ENCODE measurements around the gene NR2E3.

Gene NR2E3

GRCh38 chr15:71810256-71811035 lies at the start of gene NR2E3:
Gene NR2E3, plus strand, starts transcription at chr15:71810554. Its CDS starts 190 bp downstream, at chr15:71810744.
- Histone ChIP-seq H3K9ac (no peak within 1 kb of the TSS), H3K4me2 (0 out of 22 replicates have a peak within 1 kb of the TSS, but pooled peaks of 1 of the 11 experiments have one; percentile 2), H3K4me1 (peaks cover 19 to 31% (median 24%) of the 10 kb centered on the region in 10 experiments), H3K36me3 (no peaks in the 10 kb centered on the region), H3K9me3 (replicated peaks in 1 of 11) (no peaks in the 10 kb centered on the region), H3K27me3 (no peaks in the 10 kb centered on the region), H3K27ac (no peak within 1 kb of the TSS), H4K20me1 (no peaks in the 10 kb centered on the region), H3K4me3 (no peak within 1 kb of the TSS)
- no peak for TF ChIP-seq Cebpa-rat (IDR thresholded peaks at IDR 0.05)

GRCh38 chr15:71760852-71761251 lies 49.5 kb upstream of the NR2E3 start:
- H3K27ac ChIP-seq = no peak overlapping the region
- H3K27me3 ChIP-seq = no peaks in the 10 kb centered on the region
- H3K4me1 ChIP-seq = peaks cover 0 to 12% (median 6%) of the 10 kb centered on the region in 10 experiments; a peak in 14 of 20 replicates
- TF ChIP-seq Cebpa-rat (IDR thresholded peaks at IDR 0.05) = no peak
- H3K36me3 ChIP-seq = no peaks in the 10 kb centered on the region; a peak in 1 of 22 replicates
- peaks cover 15 to 34% (median 27%) of the 10 kb centered on the region in 11 experiments for H3K9me3 ChIP-seq (replicated peaks in 1 of 11)
- H4K20me1 ChIP-seq = no peaks in the 10 kb centered on the region
- H3K4me3 ChIP-seq = no peak overlapping the region
- no peak overlapping the region for H3K4me2 ChIP-seq
- no peak overlapping the region for H3K9ac ChIP-seq

GRCh38 chr15:71761649-71762048 lies 48.7 kb upstream of the NR2E3 start:
- no peaks in the 10 kb centered on the region for H4K20me1 ChIP-seq
- no peaks in the 10 kb centered on the region for H3K27me3 ChIP-seq
- H3K9ac ChIP-seq = no peak overlapping the region
- no peak for TF ChIP-seq Cebpa-rat (IDR thresholded peaks at IDR 0.05)
- no peaks in the 10 kb centered on the region; a peak in 1 of 22 replicates for H3K36me3 ChIP-seq
- H3K4me3 ChIP-seq = no peak overlapping the region
- H3K4me2 ChIP-seq = 0 out of 22 replicates have a peak overlapping the region, but pooled peaks of 2 of the 11 experiments have one; percentile 9 to 13
- no peak overlapping the region for H3K27ac ChIP-seq
- H3K4me1 ChIP-seq = peaks cover 0 to 12% (median 6%) of the 10 kb centered on the region in 10 experiments; a peak in 14 of 20 replicates
- peaks cover 15 to 34% (median 27%) of the 10 kb centered on the region in 11 experiments for H3K9me3 ChIP-seq (replicated peaks in 1 of 11)

GRCh38 chr15:71768184-71768583 lies 42.2 kb upstream of the NR2E3 start:
- TF ChIP-seq Cebpa-rat (IDR thresholded peaks at IDR 0.05) = no peak
- Histone ChIP-seq H3K27me3 (no peaks in the 10 kb centered on the region), H3K27ac (no peak overlapping the region), H3K9me3 (replicated peaks in 1 of 11) (no peaks in the 10 kb centered on the region), H3K4me2 (no peak overlapping the region), H4K20me1 (no peaks in the 10 kb centered on the region), H3K9ac (no peak overlapping the region), H3K4me3 (no peak overlapping the region), H3K36me3 (no peaks in the 10 kb centered on the region), H3K4me1 (no peaks in the 10 kb centered on the region)

- no peaks in the 10 kb centered on the region for H3K36me3 ChIP-seq
- TF ChIP-seq Cebpa-rat (IDR thresholded peaks at IDR 0.05) = no peak
- 0 out of 20 replicates have a peak, but pooled peaks cover 0 to 6% (median 0%) of the 10 kb centered on the region in 10 experiments for H3K4me1 ChIP-seq
- no peak overlapping the region for H3K4me3 ChIP-seq
- no peak overlapping the region for H3K9ac ChIP-seq
- no peaks in the 10 kb centered on the region for H3K27me3 ChIP-seq
- no peaks in the 10 kb centered on the region for H4K20me1 ChIP-seq
- no peaks in the 10 kb centered on the region for H3K9me3 ChIP-seq (replicated peaks in 1 of 11)
- no peak overlapping the region for H3K27ac ChIP-seq
- H3K4me2 ChIP-seq = no peak overlapping the region
These were observed 37.0 kb upstream of the NR2E3 start for GRCh38 chr15:71773206-71773859.

GRCh38 chr15:71775856-71776255 lies 34.5 kb upstream of the NR2E3 start:
- no peak for TF ChIP-seq Cebpa-rat (IDR thresholded peaks at IDR 0.05)
- Histone ChIP-seq H3K36me3 (no peaks in the 10 kb centered on the region), H3K27ac (no peak overlapping the region), H4K20me1 (no peaks in the 10 kb centered on the region), H3K9me3 (replicated peaks in 1 of 11) (no peaks in the 10 kb centered on the region), H3K4me3 (no peak overlapping the region), H3K27me3 (no peaks in the 10 kb centered on the region), H3K9ac (no peak overlapping the region), H3K4me1 (peaks cover 8 to 23% (median 15%) of the 10 kb centered on the region in 10 experiments; a peak in 19 of 20 replicates), H3K4me2 (no peak overlapping the region)

- Histone ChIP-seq H3K36me3 (no peaks in the 10 kb centered on the region), H3K27me3 (no peaks in the 10 kb centered on the region), H4K20me1 (no peaks in the 10 kb centered on the region), H3K4me3 (no peak overlapping the region), H3K9ac (no peak overlapping the region), H3K4me2 (no peak overlapping the region), H3K27ac (no peak overlapping the region), H3K4me1 (peaks cover 8 to 23% (median 17%) of the 10 kb centered on the region in 10 experiments; a peak in 19 of 20 replicates), H3K9me3 (replicated peaks in 1 of 11) (no peaks in the 10 kb centered on the region)
- TF ChIP-seq Cebpa-rat (IDR thresholded peaks at IDR 0.05) = no peak
These were observed 34.0 kb upstream of the NR2E3 start for GRCh38 chr15:71776304-71776703.

- Histone ChIP-seq H3K36me3 (no peaks in the 10 kb centered on the region), H3K9ac (no peak overlapping the region), H3K9me3 (replicated peaks in 1 of 11) (no peaks in the 10 kb centered on the region), H3K4me2 (no peak overlapping the region), H3K4me3 (no peak overlapping the region), H3K27me3 (no peaks in the 10 kb centered on the region), H3K4me1 (peaks cover 8 to 23% (median 17%) of the 10 kb centered on the region in 10 experiments; a peak in 19 of 20 replicates), H4K20me1 (no peaks in the 10 kb centered on the region), H3K27ac (no peak overlapping the region)
- TF ChIP-seq Cebpa-rat (IDR thresholded peaks at IDR 0.05) = no peak
These were observed 33.0 kb upstream of the NR2E3 start for GRCh38 chr15:71777216-71777943.
